Measurements from ENCODE around the gene JAG2.

JAG2 gene

GRCh38 chr14:105139831-105140239 lies 28.7 kb downstream of the JAG2 start:
- DNase-seq (ENCODE audit: low read depth, low spot score): no peak

GRCh38 chr14:105139212-105139825 lies 29.3 kb downstream of the JAG2 start:
- DNase-seq (ENCODE audit: low read depth, low spot score): no peak

DNA sequence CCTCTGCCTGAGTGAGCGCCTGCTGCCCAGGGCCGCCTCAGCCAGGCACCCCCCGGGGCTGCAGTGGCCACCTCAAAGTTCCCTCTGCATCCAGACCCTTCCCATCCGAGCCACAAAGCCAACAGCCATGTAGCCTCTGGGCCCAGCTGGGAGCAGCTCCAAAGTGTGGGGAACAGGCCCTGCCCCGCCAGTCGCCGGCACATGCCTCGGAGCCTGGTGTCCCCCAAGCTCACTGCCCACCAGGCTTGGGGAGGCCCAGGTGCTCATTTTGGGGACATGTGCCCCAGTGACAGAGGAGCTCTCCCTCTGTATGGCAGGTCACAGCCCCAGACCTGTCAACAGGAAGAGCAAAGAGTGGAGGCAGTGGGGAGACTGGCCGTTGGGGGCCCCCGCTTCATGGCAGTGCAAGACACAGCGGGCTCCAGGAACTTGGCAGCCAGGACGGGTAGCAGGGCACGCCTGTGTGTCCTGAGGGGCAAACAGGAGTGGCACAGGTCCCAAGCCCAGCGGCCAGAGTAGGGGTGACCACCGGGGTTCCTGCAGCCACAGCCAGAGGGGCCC lies 29.9 kb downstream of the JAG2 start:
- no peak for DNase-seq (ENCODE audit: low read depth, low spot score)

DNA sequence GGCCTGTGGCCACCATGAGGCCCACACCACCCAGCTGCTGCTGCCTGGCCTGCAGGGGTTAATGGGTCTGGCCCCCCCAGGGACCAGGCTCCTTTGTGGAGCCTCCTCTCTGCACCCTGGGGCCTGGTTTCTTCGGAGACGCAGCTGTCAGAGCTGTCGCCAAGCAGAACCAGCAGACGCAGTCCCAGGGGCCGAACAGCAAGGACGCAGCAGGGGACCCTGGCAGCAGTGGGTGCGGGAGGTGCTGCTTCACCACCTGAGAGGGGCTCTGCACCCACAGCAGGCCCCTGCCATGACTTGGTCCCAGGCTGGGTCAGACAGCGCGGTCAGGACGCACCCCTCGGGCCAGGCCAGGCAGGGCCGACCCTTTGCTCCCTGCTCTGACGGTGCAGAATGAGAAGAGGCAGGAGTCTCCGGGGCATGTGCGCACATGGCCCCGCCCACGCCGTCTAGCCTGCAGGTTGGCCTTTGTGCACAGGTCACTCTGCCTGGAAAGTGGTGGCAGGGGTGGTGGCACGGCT lies 30.5 kb downstream of the JAG2 start:
- DNase-seq (ENCODE audit: low read depth, low spot score): peak; percentile 51

GRCh38 chr14:105137481-105138020 lies 31.0 kb downstream of the JAG2 start:
- DNase-seq (ENCODE audit: low read depth, low spot score): no peak

DNA sequence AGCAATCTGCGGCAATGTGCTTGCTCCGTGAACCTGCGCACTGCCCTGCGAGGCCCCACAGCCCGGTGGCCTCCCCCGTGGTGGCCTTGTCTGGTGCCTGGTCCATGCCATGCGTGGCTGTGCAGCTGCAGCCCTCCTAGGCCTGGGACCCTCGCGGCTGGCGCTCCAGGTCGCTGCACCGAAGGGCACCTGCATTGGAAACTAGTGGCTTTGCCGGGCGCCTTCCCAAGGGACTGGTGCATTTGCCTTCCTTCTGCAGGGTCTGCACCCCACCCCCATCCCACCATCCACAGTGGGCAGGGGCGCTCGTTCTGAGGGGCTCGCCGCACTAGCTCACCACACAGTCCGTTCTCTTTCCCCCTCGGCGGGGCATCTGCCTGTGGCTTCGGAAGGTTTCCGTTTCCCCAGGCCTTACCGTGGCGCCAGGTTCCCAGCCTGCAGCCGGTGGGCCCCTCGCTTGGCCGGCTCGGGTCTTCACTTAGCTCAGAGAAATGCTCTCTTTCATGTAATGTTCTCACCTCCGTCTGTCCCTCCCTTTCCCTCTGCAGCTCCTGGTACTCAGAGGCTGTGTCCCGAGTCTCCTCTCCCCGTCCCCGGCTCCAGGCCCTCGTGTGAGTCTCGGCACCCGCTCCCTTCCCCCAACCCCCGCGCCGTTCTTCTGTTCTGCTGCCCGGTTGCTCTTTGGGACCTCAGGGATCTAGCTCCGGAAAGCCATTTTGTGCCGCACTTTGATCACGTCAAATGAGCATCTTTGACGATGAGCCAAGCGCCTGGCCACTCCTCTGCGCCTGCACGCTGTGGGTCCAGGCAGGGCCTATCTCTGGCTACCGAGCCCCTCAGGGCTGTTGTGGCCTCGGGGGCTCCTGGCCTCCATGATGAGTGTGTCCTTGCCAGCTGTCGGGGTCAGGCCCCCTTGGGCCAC lies 31.9 kb downstream of the JAG2 start:
- no peak for DNase-seq (ENCODE audit: low read depth, low spot score)

- DNase-seq (ENCODE audit: low read depth, low spot score): no peak
Observed at GRCh38 chr14:105135700-105136395, 32.7 kb downstream of the JAG2 start.

DNA sequence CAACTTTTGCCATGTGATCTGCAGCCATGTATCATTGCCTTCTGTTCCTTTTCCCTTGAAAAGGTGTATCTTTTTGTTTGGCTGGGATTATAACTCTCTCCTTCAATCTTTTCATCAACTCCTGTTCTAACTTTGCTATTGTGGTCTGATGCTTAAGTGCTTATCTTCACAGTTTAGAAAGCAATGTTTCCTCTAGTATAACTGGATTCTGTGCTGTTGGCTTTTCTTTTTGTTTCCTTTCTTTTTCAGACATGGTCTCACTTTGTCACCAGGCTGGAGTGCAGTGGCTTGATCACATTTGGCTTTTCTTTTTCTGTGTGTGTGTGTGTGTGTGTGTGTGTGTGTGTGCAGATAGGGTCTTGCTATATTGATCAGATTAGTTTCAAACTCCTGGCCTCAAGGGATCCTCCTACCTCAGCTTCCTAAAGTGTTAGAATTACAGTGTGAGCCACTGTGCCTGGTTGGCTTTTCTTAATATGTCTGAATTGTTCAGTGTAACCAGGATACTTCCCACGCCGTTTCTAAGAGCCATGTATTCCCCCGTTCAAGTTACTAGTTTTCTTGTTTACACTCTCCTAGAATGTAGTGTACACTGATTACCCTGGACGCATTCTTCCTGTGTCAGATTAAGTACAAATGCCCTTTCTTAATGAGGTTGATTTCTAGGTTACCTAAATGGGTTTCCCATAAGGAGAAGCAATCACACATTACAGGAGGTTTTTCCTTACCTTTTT lies 35.5 kb downstream of the JAG2 start:
- DNase-seq (ENCODE audit: low read depth, low spot score): no peak

GRCh38 chr14:105131241-105131640 lies 37.3 kb downstream of the JAG2 start:
- no peak for DNase-seq (ENCODE audit: low read depth, low spot score)

- DNase-seq (ENCODE audit: low read depth, low spot score): no peak
Observed at GRCh38 chr14:105128059-105128458, 40.5 kb downstream of the JAG2 start.

DNA sequence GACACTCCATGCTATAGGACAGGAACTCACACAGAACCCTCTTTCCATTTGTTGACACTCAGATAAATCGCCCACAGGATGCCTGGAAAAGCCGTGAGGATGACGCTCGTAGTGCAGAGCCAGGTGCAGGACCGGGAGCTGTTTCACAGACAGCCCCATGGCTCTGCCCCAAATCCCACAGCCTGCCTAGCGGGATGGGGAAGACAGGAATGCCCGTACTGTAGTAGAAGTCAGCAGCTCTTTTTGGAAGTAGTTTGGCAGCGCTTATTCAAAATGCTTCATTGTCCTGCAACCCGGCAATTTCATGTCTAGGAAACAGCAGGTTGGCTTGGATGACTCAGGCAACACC lies 41.6 kb downstream of the JAG2 start:
- DNase-seq (ENCODE audit: low read depth, low spot score): no peak

GRCh38 chr14:105126126-105126980 lies 42.2 kb downstream of the JAG2 start:
- no peak for DNase-seq (ENCODE audit: low read depth, low spot score)

DNA sequence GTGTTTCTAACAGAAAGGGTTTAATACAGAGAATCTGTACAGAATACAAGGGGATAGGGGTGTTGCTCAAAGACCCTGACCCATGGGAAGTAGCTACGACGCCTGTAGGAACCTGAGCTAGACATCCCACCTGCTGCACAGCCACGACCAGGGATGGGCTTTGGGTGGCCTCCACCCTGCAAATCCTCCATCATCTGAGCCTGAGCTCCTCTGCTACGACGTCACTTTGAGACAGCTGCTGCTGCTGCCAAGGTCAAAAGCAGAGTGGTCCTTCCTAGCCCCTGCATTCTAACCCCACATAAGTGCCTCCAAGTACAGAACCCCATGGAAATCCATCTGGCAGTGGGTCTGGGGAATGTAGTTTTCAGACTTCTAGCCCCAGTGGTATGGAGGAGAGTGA lies 43.8 kb downstream of the JAG2 start:
- no peak for DNase-seq (ENCODE audit: low read depth, low spot score)

DNA sequence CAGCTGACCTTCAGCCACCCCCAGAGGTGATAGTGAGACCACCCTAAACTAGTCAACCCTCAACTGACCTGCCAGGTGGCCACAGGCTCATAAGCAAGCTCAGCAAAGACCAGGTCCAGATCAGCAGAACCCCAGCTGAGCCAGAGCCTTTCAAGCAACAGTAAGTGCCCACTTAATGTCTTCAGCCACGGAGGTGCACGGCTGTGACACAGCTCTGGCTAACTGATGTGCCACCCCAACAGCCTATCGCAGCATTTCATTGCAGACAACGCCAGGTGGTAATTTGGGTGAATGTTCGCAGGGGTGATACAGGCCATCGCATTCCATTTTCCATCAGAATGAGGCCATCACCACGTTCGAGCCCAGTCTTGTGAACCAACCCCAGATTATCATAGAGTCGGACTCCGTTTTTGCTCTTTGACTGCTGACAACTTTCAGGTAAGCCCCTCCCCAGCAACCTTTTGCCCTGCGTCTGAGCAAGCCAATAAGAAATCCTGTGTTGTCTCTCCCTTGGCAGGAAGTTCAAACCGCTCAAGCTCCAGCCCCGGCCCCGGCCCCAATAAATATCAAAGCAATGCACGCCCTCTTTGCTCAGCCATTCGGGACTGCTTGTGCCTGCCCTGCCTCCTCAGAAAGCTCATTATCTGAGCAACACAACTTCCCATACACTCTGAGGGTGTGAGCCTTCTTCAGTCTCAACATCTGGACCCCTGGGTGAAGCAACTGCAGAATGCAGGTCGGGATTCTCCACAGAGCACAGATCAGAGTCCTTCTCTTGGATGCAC lies 44.4 kb downstream of the JAG2 start:
- DNase-seq (ENCODE audit: low read depth, low spot score): no peak

DNA sequence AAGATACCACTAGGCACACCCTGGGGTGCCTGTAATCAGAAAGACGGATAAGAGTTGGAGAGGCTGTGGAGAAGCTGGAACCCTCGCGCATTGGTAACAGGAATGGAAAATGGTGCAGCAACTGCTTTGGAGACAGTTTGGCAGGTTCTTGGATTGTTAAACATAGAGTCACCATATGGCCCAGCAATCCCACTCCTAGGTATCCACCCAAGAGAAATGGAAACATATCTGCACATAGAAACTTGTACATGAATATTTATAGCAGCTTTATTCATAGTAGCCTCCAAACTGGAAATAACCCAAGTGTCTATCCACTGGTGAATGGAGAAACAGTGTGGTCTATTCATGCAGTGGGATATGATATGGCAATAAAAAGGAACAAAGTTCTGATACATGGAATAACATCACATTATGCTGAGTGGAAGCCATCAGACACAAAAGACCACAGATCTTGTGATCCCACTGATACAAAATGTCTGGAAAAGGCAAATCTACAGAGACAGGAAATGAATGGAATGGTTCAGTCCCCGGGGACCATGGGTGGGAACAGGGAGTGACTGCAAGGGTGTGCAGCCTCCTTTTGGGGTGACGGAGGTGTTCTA lies 45.4 kb downstream of the JAG2 start:
- DNase-seq (ENCODE audit: low read depth, low spot score): no peak

- DNase-seq (ENCODE audit: low read depth, low spot score): no peak
Observed at GRCh38 chr14:105120056-105120455, 48.5 kb downstream of the JAG2 start.

DNA sequence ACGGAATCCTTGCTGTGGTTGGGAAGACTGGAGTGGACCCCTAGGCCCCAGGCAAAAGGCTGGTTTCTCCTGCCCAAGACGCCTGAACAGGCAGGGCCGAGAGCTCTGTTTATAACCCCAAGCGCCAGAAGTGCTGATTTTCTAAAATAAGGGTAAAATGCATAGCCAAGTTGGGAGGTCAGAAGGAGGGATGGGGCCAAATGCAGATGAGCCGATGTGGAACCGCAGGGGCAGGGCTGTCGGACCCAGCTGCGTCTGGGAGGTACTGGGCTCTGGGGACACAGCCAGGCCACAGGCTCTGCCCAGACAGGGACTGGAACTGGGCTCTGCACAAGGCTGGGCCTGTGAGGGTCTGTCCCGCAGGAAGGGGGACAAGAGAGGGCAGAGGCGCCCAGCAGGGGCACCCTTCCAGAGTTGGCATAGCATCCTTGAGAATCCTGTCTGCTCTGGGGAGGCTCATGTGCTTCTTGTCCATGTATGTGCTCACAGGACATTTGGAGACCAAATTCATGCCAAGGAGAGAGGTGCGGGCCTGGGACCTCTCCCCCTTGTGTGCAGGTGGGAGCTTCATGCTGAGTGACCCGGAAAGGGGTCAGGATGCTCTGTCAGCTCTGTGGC lies 49.1 kb downstream of the JAG2 start:
- no peak for DNase-seq (ENCODE audit: low read depth, low spot score)

- DNase-seq (ENCODE audit: low read depth, low spot score): no peak
Observed at GRCh38 chr14:105118646-105119407, 49.7 kb downstream of the JAG2 start.

All from ELF-1 (cell line).